NCI-H446 treated with DMSO at 0.1 percent for 48 hours (cell line): ENCODE data around the gene DBX2.
A peak's percentile ranks its signal among the peaks of the same experiment; 100 is the strongest.
"Not testable (repeated sequence)": the region's sequence is repeated elsewhere in the genome, so short reads cannot be mapped to it uniquely, and the experiment has no call there.

ENCODE experiments used
- DNase-seq: peaks from one replicate; lab custom pipeline; 2025; lab: John Stamatoyannopoulos, UW

DBX2 gene

DNA sequence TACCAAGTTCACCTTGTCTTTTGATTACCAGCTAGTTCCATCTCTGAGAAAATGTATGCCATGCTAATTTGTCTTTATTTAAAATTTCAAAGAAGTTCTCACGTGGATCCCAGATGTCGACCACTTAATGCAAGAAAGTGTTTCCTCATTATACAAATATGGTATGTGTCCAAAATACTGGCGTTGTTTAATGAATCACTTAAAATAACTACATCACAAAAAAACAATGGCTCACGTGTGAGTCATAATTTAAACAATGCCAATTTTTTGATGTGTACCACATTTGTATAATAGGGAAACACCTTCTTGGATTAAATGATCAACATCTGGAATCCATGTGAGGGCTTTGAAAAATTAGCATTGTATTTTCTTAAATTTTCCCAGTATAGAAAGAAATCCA, 40.8 kb downstream of the DBX2 start:
- DNase-seq, result no peak

GRCh38 chr12:45008211-45008610, 42.7 kb downstream of the DBX2 start:
- no peak for DNase-seq

DNA sequence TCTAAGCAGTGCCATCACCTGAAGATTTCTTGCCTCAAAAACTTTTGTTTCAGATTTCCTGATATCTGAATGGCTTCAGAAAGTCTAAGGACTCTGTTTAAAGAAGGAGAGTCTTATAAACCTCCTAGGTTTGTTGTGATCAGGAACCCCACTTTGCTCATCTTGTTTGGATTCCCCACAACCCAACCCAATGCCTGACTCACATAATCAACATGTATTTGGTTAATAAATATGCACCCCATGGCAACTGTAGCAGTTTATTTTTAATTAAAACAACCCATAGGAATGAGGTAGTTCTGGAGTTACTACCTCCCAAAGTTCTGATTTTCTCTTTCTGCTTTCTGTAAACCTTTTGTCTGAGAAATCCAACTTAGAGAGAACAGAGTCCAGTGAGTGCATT, 51.5 kb downstream of the DBX2 start:
- no peak for DNase-seq

GRCh38 chr12:44993161-44993560, 57.7 kb downstream of the DBX2 start:
- peak; percentile 49 for DNase-seq

GRCh38 chr12:44984863-44985262, 66.0 kb downstream of the DBX2 start:
- DNase-seq, result not testable (repeated sequence)

DNA sequence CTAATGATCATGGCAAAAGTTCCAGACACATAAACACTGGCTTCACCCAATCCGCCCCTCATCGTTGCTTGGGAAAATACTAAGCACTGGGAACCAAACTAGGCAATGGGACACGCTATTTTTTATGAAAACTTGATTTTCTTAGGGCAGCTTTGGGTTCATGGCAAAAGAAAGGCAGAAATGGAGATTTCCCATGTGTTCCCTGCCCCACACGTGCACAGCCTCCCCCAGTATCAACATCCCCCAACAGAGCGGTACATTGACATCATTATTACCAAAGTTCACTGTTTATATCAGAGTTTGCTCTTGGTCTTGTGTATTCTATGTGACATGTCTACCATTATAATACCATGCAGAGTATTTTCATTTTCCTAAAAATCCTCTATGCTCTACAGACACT, 71.0 kb downstream of the DBX2 start:
- no peak for DNase-seq

- DNase-seq, result no peak
Observed at GRCh38 chr12:44976246-44976645, 74.7 kb downstream of the DBX2 start.

- no peak for DNase-seq
Observed at GRCh38 chr12:44972746-44973421, 78.0 kb downstream of the DBX2 start.

GRCh38 chr12:44968965-44969364, 81.9 kb downstream of the DBX2 start:
- no peak for DNase-seq
